K562 (cell line): ENCODE measurements around the gene TRMT1. TPM values are rescaled to one million over a fixed set of nuclear protein-coding genes. Genes with fewer than 3 reads are reported as not detected.

Experiments
- CBX2 ChIP-seq: fragments of 200-600 bp; sonication (generic); IDR thresholded peaks from one replicate; pipeline ENCODE4 v1.6.1; 2012; ENCODE audit warnings: mild to moderate bottlenecking, low read length, inconsistent platforms; ENCODE audit not compliant: insufficient read depth, poor library complexity, severe bottlenecking
- CGGBP1 ChIP-seq: fragments of 250-450 bp; sonication (Bioruptor Pico); IDR thresholded peaks from 2 replicates; pipeline ENCODE4 v1.9.0; 2021; ENCODE audit warnings: mild to moderate bottlenecking
- CREM ChIP-seq: IDR thresholded peaks from 2 replicates; pipeline ENCODE4 v1.6.1; 2014; ENCODE audit warnings: antibody characterized with exemption, low read depth
- DIDO1 ChIP-seq: fragments of 450-650 bp; IDR thresholded peaks from 2 replicates; pipeline ENCODE4 v1.6.1; 2016; ENCODE audit warnings: low read depth, missing biosample characterization, missing genetic modification characterization
- HMGXB4 ChIP-seq: sonication (generic); formaldehyde crosslinking; IDR thresholded peaks from 2 replicates; pipeline ENCODE4 v1.8.1; 2023; ENCODE audit warnings: mild to moderate bottlenecking, missing genetic modification reagents
- MAX ChIP-seq: sonication (generic); formaldehyde crosslinking; IDR thresholded peaks from 2 replicates; pipeline ENCODE4 v1.9.0; 2022; ENCODE audit warnings: mild to moderate bottlenecking, missing genetic modification reagents
- MCM5 ChIP-seq: fragments of 450-650 bp; IDR thresholded peaks from 2 replicates; pipeline ENCODE4 v1.6.1; 2016; ENCODE audit warnings: low read depth
- NFRKB ChIP-seq: fragments of 450-650 bp; IDR thresholded peaks from 2 replicates; pipeline ENCODE4 v1.6.1; 2016; ENCODE audit warnings: low read depth
- NR2F6 ChIP-seq: fragments of 450-650 bp; formaldehyde crosslinking; IDR thresholded peaks from 2 replicates; pipeline ENCODE4 v1.4.0; 2020; ENCODE audit warnings: mild to moderate bottlenecking
- PHB2 ChIP-seq: fragments of 450-650 bp; IDR thresholded peaks from 2 replicates; pipeline ENCODE4 v1.6.1; 2017; ENCODE audit warnings: low read depth
- POLR2A ChIP-seq: fragments of 450-650 bp; conservative IDR thresholded peaks from 2 replicates; pipeline ENCODE4 v1.6.1; 2016
- POLR2B ChIP-seq: fragments of 450-650 bp; IDR thresholded peaks from 2 replicates; pipeline ENCODE4 v1.6.1; 2018; ENCODE audit warnings: low read depth; ENCODE audit not compliant: partially characterized antibody
- PREB ChIP-seq: sonication (generic); formaldehyde crosslinking; IDR thresholded peaks from 2 replicates; pipeline ENCODE4 v1.8.1; 2023; ENCODE audit warnings: mild to moderate bottlenecking, missing genetic modification reagents
- PRPF4 ChIP-seq: fragments of 200-400 bp; formaldehyde crosslinking; IDR thresholded peaks from one replicate; pipeline ENCODE4 v1.6.1; 2017; ENCODE audit warnings: low read length, low read depth, mild to moderate bottlenecking; ENCODE audit not compliant: insufficient read depth, poor library complexity, severe bottlenecking
- TAF7 ChIP-seq: fragments of 450-650 bp; IDR thresholded peaks from 2 replicates; pipeline ENCODE4 v1.6.1; 2016; ENCODE audit warnings: missing genetic modification characterization, missing compliant biosample characterization
- TAF9B ChIP-seq: fragments of 450-650 bp; IDR thresholded peaks from 2 replicates; pipeline ENCODE4 v1.6.1; 2018; ENCODE audit warnings: mild to moderate bottlenecking; ENCODE audit not compliant: partially characterized antibody
- TEAD4 ChIP-seq, 2 experiments: sonication (generic) in 1 of 2; formaldehyde crosslinking in 1 of 2; IDR thresholded peaks; 2 replicates each; pipeline versions ENCODE4 v1.6.1 to v1.8.0; 2012 to 2022; ENCODE audit warnings: borderline replicate concordance in 1 of 2, inconsistent platforms in 1 of 2, low read length in 1 of 2, mild to moderate bottlenecking in 1 of 2, missing genetic modification reagents in 1 of 2
- ZBTB34 ChIP-seq: fragments of 250-450 bp; sonication (Bioruptor Pico); IDR thresholded peaks from 2 replicates; pipeline ENCODE4 v1.8.0; 2021; ENCODE audit warnings: mild to moderate bottlenecking, moderate library complexity
- ZBTB49 ChIP-seq: sonication (generic); formaldehyde crosslinking; IDR thresholded peaks from 2 replicates; pipeline ENCODE4 v1.8.0; 2022; ENCODE audit warnings: missing genetic modification reagents, mild to moderate bottlenecking, borderline replicate concordance
- ZNF174 ChIP-seq: fragments of 250-450 bp; sonication (Bioruptor Pico); IDR thresholded peaks from 2 replicates; pipeline ENCODE4 v1.4.0; 2020; ENCODE audit warnings: mild to moderate bottlenecking
- ZNF217 ChIP-seq: sonication (generic); formaldehyde crosslinking; IDR thresholded peaks from 2 replicates; pipeline ENCODE4 v1.8.0; 2022; ENCODE audit warnings: mild to moderate bottlenecking, missing genetic modification reagents
- ZNF445 ChIP-seq: fragments of 250-450 bp; sonication (Bioruptor Pico); IDR thresholded peaks from 2 replicates; pipeline ENCODE4 v1.4.0; 2020; ENCODE audit warnings: low read depth, mild to moderate bottlenecking, moderate library complexity
- ZSCAN29 ChIP-seq: fragments of 450-650 bp; IDR thresholded peaks from 2 replicates; pipeline ENCODE4 v1.6.1; 2017
- polyA plus RNA-seq, 8 experiments: library from polyadenylated mRNA; depleted of rRNA in 4 of 8; stranded (reverse) in 5 of 8; unstranded in 3 of 8; fragments of >200 nt; fragmentation: Nextera tagmentation in 2 of 8; fragmentation: Illumina TruSeq in 1 of 8; extraction: Ambion mirVana in 2 of 8; extraction: Trizol in 1 of 8; gene quantifications; 2 replicates each; pipeline versions ENCODE4 v1.2.1 to v1.2.3, GENCODE V29; 2011 to 2014; ENCODE audit warnings: inconsistent platforms in 1 of 8, missing spikeins in 1 of 8
- total RNA-seq, 7 experiments: library from RNA; depleted of rRNA in 6 of 7; stranded (reverse); fragments of >200 nt in 6 of 7; fragmentation: Illumina TruSeq in 2 of 7; extraction: Trizol in 2 of 7; gene quantifications; 2 replicates each; pipeline versions ENCODE4 v1.2.1 to v1.2.3, GENCODE V29; 2011 to 2021; ENCODE audit warnings: low replicate concordance in 1 of 7

Gene TRMT1
- total and polyA plus RNA-seq, 9 of the 15 experiments (the other 6 are each of a cell fraction or from before 2014, with no cell fraction given), result 5.8 to 158 (median 54.3) TPM

- TF ChIP-seq ZBTB49 (CRISPR knock-in tag) (no peak), PHB2 (no peak), TAF7 (no peak), ZNF174 (CRISPR knock-in tag) (no peak), DIDO1 (tag) (no peak), MAX (no peak), TEAD4 (IDR thresholded peaks at IDR 0.05; ENCODE audit: low read length) (peak; percentile 11; the same call in 1 of the 2 replicates), TEAD4 (CRISPR knock-in tag; IDR thresholded peaks at IDR 0.05; ENCODE audit: borderline replicate concordance) (no peak), POLR2B (peak; percentile 86), ZNF217 (no peak), CBX2 (no peak), MCM5 (no peak), ZNF445 (CRISPR knock-in tag) (no peak), POLR2A (no peak; the same call in 1 of the 2 replicates), HMGXB4 (CRISPR knock-in tag) (no peak), ZBTB34 (CRISPR knock-in tag) (no peak), PRPF4 (no peak), CREM (no peak), CGGBP1 (CRISPR knock-in tag) (no peak), NFRKB (no peak), PREB (no peak), ZSCAN29 (no peak), NR2F6 (no peak), TAF9B (peak; percentile 36)
Observed at GRCh38 chr19:13154911-13155471, 38.5 kb upstream of the TRMT1 start (continued).
